Midbrain (tissue), 1 donor: ENCODE measurements around the gene TMEM233.
"Not testable (repeated sequence)": the region's sequence is repeated elsewhere in the genome, so short reads cannot be mapped to it uniquely, and the experiment has no call there.

Experiments used
- DNase-seq: peaks from one replicate; lab custom pipeline; 2025; lab: John Stamatoyannopoulos, UW

TMEM233 gene

GRCh38 chr12:119609358-119609757 is 15.8 kb downstream of the TMEM233 start:
- no peak for DNase-seq

GRCh38 chr12:119613319-119613936 is 19.9 kb downstream of the TMEM233 start:
- DNase-seq, result no peak

- DNase-seq, result no peak
Measured at GRCh38 chr12:119614705-119615104, 21.1 kb downstream of the TMEM233 start.

- DNase-seq, result no peak
Measured at GRCh38 chr12:119615518-119616475, 22.2 kb downstream of the TMEM233 start.

GRCh38 chr12:119618328-119618896 is 24.8 kb downstream of the TMEM233 start:
- DNase-seq, result not testable (repeated sequence)

GRCh38 chr12:119620490-119620889 is 26.9 kb downstream of the TMEM233 start:
- DNase-seq, result no peak

- DNase-seq, result no peak
Measured at GRCh38 chr12:119621878-119622277, 28.3 kb downstream of the TMEM233 start.

GRCh38 chr12:119624966-119625365 is 31.4 kb downstream of the TMEM233 start:
- no peak for DNase-seq

- no peak for DNase-seq
Measured at GRCh38 chr12:119627019-119627643, 33.6 kb downstream of the TMEM233 start.

- no peak for DNase-seq
Measured at GRCh38 chr12:119627686-119628085, 34.1 kb downstream of the TMEM233 start.

GRCh38 chr12:119630223-119630780 is 36.7 kb downstream of the TMEM233 start:
- DNase-seq, result no peak

GRCh38 chr12:119630962-119631550 is 37.5 kb downstream of the TMEM233 start:
- no peak for DNase-seq

GRCh38 chr12:119631930-119632678 is 38.5 kb downstream of the TMEM233 start:
- DNase-seq, result no peak

GRCh38 chr12:119634743-119635142 is 41.2 kb downstream of the TMEM233 start:
- no peak for DNase-seq

GRCh38 chr12:119642986-119643385 is 49.4 kb downstream of the TMEM233 start:
- DNase-seq, result no peak

GRCh38 chr12:119644930-119645329 is 51.4 kb downstream of the TMEM233 start:
- no peak for DNase-seq

- DNase-seq, result no peak
Measured at GRCh38 chr12:119645535-119646059, 52.0 kb downstream of the TMEM233 start.

- DNase-seq, result no peak
Measured at GRCh38 chr12:119649202-119649808, 55.7 kb downstream of the TMEM233 start.

GRCh38 chr12:119652665-119653064 is 59.1 kb downstream of the TMEM233 start:
- no peak for DNase-seq

GRCh38 chr12:119657001-119657400 is 63.4 kb downstream of the TMEM233 start:
- not testable (repeated sequence) for DNase-seq
